SW480 (cell line): Measurements from ENCODE around the gene GSTA4.
"Not testable (repeated sequence)": the region's sequence is repeated elsewhere in the genome, so short reads cannot be mapped to it uniquely, and the experiment has no call there.

ENCODE experiments used
- DNase-seq: peaks from one replicate; pipeline ENCODE4 v3.0.0-alpha.2; 2016; ENCODE audit warnings: low spot score

Gene GSTA4

GRCh38 chr6:53014063-53014462 lies 19.0 kb upstream of the GSTA4 start:
- no peak for DNase-seq

GRCh38 chr6:53011979-53012378 lies 16.9 kb upstream of the GSTA4 start:
- DNase-seq, result no peak

GRCh38 chr6:53010504-53010903 lies 15.4 kb upstream of the GSTA4 start:
- DNase-seq, result no peak

- DNase-seq, result no peak
These were observed 14.4 kb upstream of the GSTA4 start for GRCh38 chr6:53009511-53009910.

GRCh38 chr6:53009056-53009455 lies 14.0 kb upstream of the GSTA4 start:
- DNase-seq, result no peak

- not testable (repeated sequence) for DNase-seq
These were observed 13.2 kb upstream of the GSTA4 start for GRCh38 chr6:53008192-53008687.

GRCh38 chr6:53005663-53006250 lies 10.7 kb upstream of the GSTA4 start:
- no peak for DNase-seq

GRCh38 chr6:52999456-52999855 lies 4.4 kb upstream of the GSTA4 start:
- DNase-seq, result no peak

GRCh38 chr6:52998603-52999002 lies 3.5 kb upstream of the GSTA4 start:
- no peak for DNase-seq

- peak; percentile 75 for DNase-seq
These were observed 995 bp upstream of the GSTA4 start for GRCh38 chr6:52995913-52996645.

GRCh38 chr6:52994839-52995088 lies 320 bp downstream of the GSTA4 start:
- DNase-seq, result no peak

- DNase-seq, result peak; percentile 35
These were observed 849 bp downstream of the GSTA4 start for GRCh38 chr6:52994031-52994838.

GRCh38 chr6:52992980-52993920 lies 1.8 kb downstream of the GSTA4 start:
- no peak for DNase-seq

- DNase-seq, result peak; percentile 19
These were observed 4.7 kb downstream of the GSTA4 start for GRCh38 chr6:52990342-52990741.

GRCh38 chr6:52985228-52985627 lies 9.9 kb downstream of the GSTA4 start:
- DNase-seq, result no peak

GRCh38 chr6:52984247-52984646 lies 10.8 kb downstream of the GSTA4 start:
- peak; percentile 64 for DNase-seq

GRCh38 chr6:52983159-52983848 lies 11.8 kb downstream of the GSTA4 start:
- DNase-seq, result no peak

- DNase-seq, result no peak
These were observed 12.4 kb downstream of the GSTA4 start for GRCh38 chr6:52982680-52983079.

GRCh38 chr6:52981222-52981900 lies 13.7 kb downstream of the GSTA4 start:
- DNase-seq, result no peak

- DNase-seq, result no peak
These were observed 18.5 kb downstream of the GSTA4 start for GRCh38 chr6:52976591-52977035.

- DNase-seq, result no peak
These were observed 18.9 kb downstream of the GSTA4 start for GRCh38 chr6:52976149-52976548.
